ENCODE data around the gene FLNB. TPM values are rescaled to one million over a fixed set of nuclear protein-coding genes. Genes with fewer than 3 reads are reported as not detected.
"Not testable (repeated sequence)": the region's sequence is repeated elsewhere in the genome, so short reads cannot be mapped to it uniquely, and the experiment has no call there.

FLNB gene
- total RNA-seq, 4 donors from 2014 or later: 164 to 258 (median 242) TPM

- no peak overlapping the region for H3K27ac ChIP-seq
- H3K36me3 ChIP-seq: no peaks in the 10 kb centered on the region
- DNase-seq: no peak
- H3K4me1 ChIP-seq: peaks cover 44 to 53% of the 10 kb centered on the region in 2 donors
- intact Hi-C loops (cut with DNase I): no loop called here
- H3K4me3 ChIP-seq (replicated peaks in 1 of 3): no peak overlapping the region
- H3K27me3 ChIP-seq: no peaks in the 10 kb centered on the region
- no peak for TF ChIP-seq CTCF (IDR thresholded peaks at IDR 0.05)
- no peak for TF ChIP-seq POLR2A (IDR thresholded peaks at IDR 0.05)
- H3K9me3 ChIP-seq: no peaks in the 10 kb centered on the region
These were observed 46.4 kb downstream of the FLNB start for GRCh38 chr3:58054652-58055051.

GRCh38 chr3:58055314-58055713 lies 47.1 kb downstream of the FLNB start:
- H3K4me1 ChIP-seq: peaks cover 44 to 53% of the 10 kb centered on the region in 2 donors

GRCh38 chr3:58055891-58056290 lies 47.7 kb downstream of the FLNB start:
- H3K27ac ChIP-seq; H3K36me3 ChIP-seq; H3K4me3 ChIP-seq (replicated peaks in 1 of 3); DNase-seq; H3K9me3 ChIP-seq; intact Hi-C loops (cut with DNase I); H3K27me3 ChIP-seq: not testable (repeated sequence)
- H3K4me1 ChIP-seq: peaks cover 41 to 51% of the 10 kb centered on the region in 2 donors
- 95 to 97% methylated on average over 5 of the region's 5 CpGs for WGBS, 2 donors

More at GRCh38 chr3:58055314-58055713, 47.1 kb downstream of the FLNB start:
- no peak overlapping the region for H3K27ac ChIP-seq
- no peak for DNase-seq
- H3K9me3 ChIP-seq: no peaks in the 10 kb centered on the region
- H3K4me3 ChIP-seq (replicated peaks in 1 of 3): no peak overlapping the region
- H3K36me3 ChIP-seq: no peaks in the 10 kb centered on the region
- 82 to 86% methylated on average over 4 of the region's 4 CpGs for WGBS, 2 donors
- intact Hi-C loops (cut with DNase I): no loop called here
- TF ChIP-seq CTCF (IDR thresholded peaks at IDR 0.05) (no peak), POLR2A (IDR thresholded peaks at IDR 0.05) (no peak)
- no peaks in the 10 kb centered on the region for H3K27me3 ChIP-seq

- 84 to 87% methylated on average over 8 of the region's 8 CpGs for WGBS, 2 donors
- no peaks in the 10 kb centered on the region for H3K27me3 ChIP-seq
- no peaks in the 10 kb centered on the region for H3K9me3 ChIP-seq
- intact Hi-C loops (cut with DNase I): no loop called here
- H3K36me3 ChIP-seq: no peaks in the 10 kb centered on the region
- peaks cover 17 to 44% of the 10 kb centered on the region in 2 donors for H3K4me1 ChIP-seq
- TF ChIP-seq CTCF (IDR thresholded peaks at IDR 0.05) (no peak), POLR2A (IDR thresholded peaks at IDR 0.05) (no peak)
- H3K4me3 ChIP-seq (replicated peaks in 1 of 3): no peak overlapping the region
- DNase-seq: no peak
- H3K27ac ChIP-seq: peak overlapping the region in 1 of 3 donors; percentile 68
These were observed 50.4 kb downstream of the FLNB start for GRCh38 chr3:58058361-58059263.

GRCh38 chr3:58059349-58060321 lies 51.4 kb downstream of the FLNB start:
- H3K27ac ChIP-seq: peak overlapping the region in 2 of 3 donors; percentile 58 to 68
- no peak overlapping the region for H3K4me3 ChIP-seq (replicated peaks in 1 of 3)
- peaks cover 16 to 47% of the 10 kb centered on the region in 2 donors for H3K4me1 ChIP-seq
- intact Hi-C loops (cut with DNase I): no loop called here
- no peaks in the 10 kb centered on the region for H3K36me3 ChIP-seq
- WGBS, 2 donors: 52 to 59% methylated on average over 15 of the region's 15 CpGs
- no peaks in the 10 kb centered on the region for H3K9me3 ChIP-seq
- no peaks in the 10 kb centered on the region for H3K27me3 ChIP-seq
- no peak for DNase-seq
- TF ChIP-seq POLR2A (IDR thresholded peaks at IDR 0.05) (no peak), CTCF (IDR thresholded peaks at IDR 0.05) (no peak)

Measured in thyroid gland (tissue), 4 donors.